HepG2 (cell line): ENCODE measurements around the gene CLN6. TPM values are rescaled to one million over a fixed set of nuclear protein-coding genes. Genes with fewer than 3 reads are reported as not detected.

Experiments
- MTA3 ChIP-seq: sonication (generic); formaldehyde crosslinking; IDR thresholded peaks from 2 replicates; pipeline ENCODE4 v1.4.0; 2020; ENCODE audit warnings: missing genetic modification reagents
- NFATC3 ChIP-seq: sonication (generic); formaldehyde crosslinking; IDR thresholded peaks from 2 replicates; pipeline ENCODE4 v1.5.1; 2020; ENCODE audit warnings: mild to moderate bottlenecking, missing genetic modification reagents
- PHF21A ChIP-seq: sonication (generic); formaldehyde crosslinking; IDR thresholded peaks from 2 replicates; pipeline ENCODE4 v1.5.0; 2020; ENCODE audit warnings: mild to moderate bottlenecking, missing genetic modification reagents
- SNRNP70 ChIP-seq: fragments of 200-400 bp; formaldehyde crosslinking; IDR thresholded peaks from 2 replicates; pipeline ENCODE4 v1.6.1; 2017; ENCODE audit warnings: mild to moderate bottlenecking, low read depth, low read length, moderate library complexity
- SYNCRIP ChIP-seq: fragments of 200-400 bp; formaldehyde crosslinking; IDR thresholded peaks from 2 replicates; pipeline ENCODE4 v1.6.1; 2018; ENCODE audit warnings: mild to moderate bottlenecking, low read depth, low read length; ENCODE audit not compliant: insufficient read depth
- ZNF136 ChIP-seq: sonication (generic); formaldehyde crosslinking; IDR thresholded peaks from 2 replicates; pipeline ENCODE4 v1.8.1; 2022; ENCODE audit warnings: low read depth, mild to moderate bottlenecking, moderate library complexity, missing genetic modification reagents
- ZNF713 ChIP-seq: sonication (generic); formaldehyde crosslinking; IDR thresholded peaks from 2 replicates; pipeline ENCODE4 v1.4.0; 2020; ENCODE audit warnings: mild to moderate bottlenecking, missing genetic modification reagents
- ZNF773 ChIP-seq: sonication (generic); formaldehyde crosslinking; IDR thresholded peaks from 2 replicates; pipeline ENCODE4 v1.4.0; 2020; ENCODE audit warnings: missing genetic modification reagents, borderline replicate concordance
- polyA plus RNA-seq, 8 experiments: library from polyadenylated mRNA; depleted of rRNA in 3 of 8; stranded (reverse) in 7 of 8; unstranded in 1 of 8; fragments of >200 nt; fragmentation: Illumina TruSeq in 4 of 8; extraction: Trizol in 4 of 8; gene quantifications; 2 replicates each; pipeline versions ENCODE4 v1.2.1 to v1.2.3, GENCODE V29; 2011 to 2016; ENCODE audit warnings: low read depth in 4 of 8, missing spikeins in 1 of 8, mixed read lengths in 1 of 8; ENCODE audit not compliant: insufficient read depth in 1 of 8
- total RNA-seq, 5 experiments: library from RNA; depleted of rRNA; stranded (reverse); fragments of >200 nt; fragmentation: Illumina TruSeq; extraction: Trizol; gene quantifications; 2 replicates each; pipeline ENCODE4 v1.2.3, GENCODE V29; 2016; ENCODE audit warnings: low read depth in 1 of 5
- TF ChIP-seq, protein P1 (sequence below), 2 experiments: sonication (generic) in 1 of 2; formaldehyde crosslinking in 1 of 2; IDR thresholded peaks; 2 replicates each; pipeline versions ENCODE4 v1.6.1 to v1.9.0; 2014 to 2022; ENCODE audit warnings: antibody characterized with exemption in 1 of 2, borderline replicate concordance in 1 of 2, inconsistent platforms in 1 of 2, low read depth in 1 of 2, missing genetic modification reagents in 1 of 2
- TF ChIP-seq, protein P2 (sequence below): sonication (generic); formaldehyde crosslinking; IDR thresholded peaks from 2 replicates; pipeline ENCODE4 v1.5.0; 2020; ENCODE audit warnings: missing genetic modification reagents
- TF ChIP-seq, protein P3 (sequence below): sonication (generic); formaldehyde crosslinking; IDR thresholded peaks from 2 replicates; pipeline ENCODE4 v1.8.0; 2022; ENCODE audit warnings: mild to moderate bottlenecking, missing genetic modification reagents, borderline replicate concordance
- TF ChIP-seq, protein P4 (sequence below): sonication (generic); formaldehyde crosslinking; IDR thresholded peaks from 2 replicates; pipeline ENCODE4 v1.9.0; 2021; ENCODE audit warnings: mild to moderate bottlenecking, missing genetic modification reagents

CLN6 gene
- total and polyA plus RNA-seq, 2 of the 13 experiments (the other 11 are each of a cell fraction or from before 2014, with no cell fraction given) = 24.9 to 27.1 TPM

DNA sequence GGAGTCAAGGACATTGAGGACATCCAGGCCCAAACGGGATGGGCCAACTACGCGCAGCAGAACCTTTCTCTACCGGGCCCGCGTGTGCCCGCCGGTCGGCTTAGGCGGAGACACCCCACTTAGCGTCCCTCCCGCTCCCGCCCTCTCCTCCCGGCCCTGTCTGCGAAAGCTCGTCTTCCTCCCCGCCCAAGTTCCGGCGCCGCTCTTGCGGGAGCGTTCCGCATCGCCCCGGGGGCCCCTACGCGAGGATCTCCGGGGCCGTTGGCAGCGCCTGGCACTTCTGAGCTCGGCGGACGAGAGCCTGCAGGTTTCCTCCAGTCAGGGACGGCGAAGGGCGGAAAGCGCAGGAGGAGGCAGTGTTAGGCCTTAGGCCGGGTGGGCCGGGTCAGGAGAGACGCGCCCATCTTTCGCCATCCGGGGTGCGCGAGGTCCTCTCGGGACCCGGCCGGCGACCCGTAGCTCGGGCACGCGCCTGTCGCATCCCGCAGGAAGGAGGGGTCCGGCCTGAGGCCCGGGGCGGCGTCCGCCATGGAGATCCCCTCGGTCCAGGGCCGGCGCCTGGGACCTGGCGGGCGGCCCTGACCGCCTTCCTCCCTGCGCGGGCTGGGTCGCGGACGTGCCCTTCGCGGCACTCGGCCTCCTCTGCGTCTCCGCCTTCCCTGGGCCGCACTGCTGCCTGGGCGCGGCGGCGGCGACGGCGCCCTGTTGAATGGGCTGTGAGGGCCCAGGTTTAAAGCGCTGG, 48.2 kb upstream of the CLN6 start, which contains the start of gene FEM1B (continued):
- TF ChIP-seq, protein P1, sequence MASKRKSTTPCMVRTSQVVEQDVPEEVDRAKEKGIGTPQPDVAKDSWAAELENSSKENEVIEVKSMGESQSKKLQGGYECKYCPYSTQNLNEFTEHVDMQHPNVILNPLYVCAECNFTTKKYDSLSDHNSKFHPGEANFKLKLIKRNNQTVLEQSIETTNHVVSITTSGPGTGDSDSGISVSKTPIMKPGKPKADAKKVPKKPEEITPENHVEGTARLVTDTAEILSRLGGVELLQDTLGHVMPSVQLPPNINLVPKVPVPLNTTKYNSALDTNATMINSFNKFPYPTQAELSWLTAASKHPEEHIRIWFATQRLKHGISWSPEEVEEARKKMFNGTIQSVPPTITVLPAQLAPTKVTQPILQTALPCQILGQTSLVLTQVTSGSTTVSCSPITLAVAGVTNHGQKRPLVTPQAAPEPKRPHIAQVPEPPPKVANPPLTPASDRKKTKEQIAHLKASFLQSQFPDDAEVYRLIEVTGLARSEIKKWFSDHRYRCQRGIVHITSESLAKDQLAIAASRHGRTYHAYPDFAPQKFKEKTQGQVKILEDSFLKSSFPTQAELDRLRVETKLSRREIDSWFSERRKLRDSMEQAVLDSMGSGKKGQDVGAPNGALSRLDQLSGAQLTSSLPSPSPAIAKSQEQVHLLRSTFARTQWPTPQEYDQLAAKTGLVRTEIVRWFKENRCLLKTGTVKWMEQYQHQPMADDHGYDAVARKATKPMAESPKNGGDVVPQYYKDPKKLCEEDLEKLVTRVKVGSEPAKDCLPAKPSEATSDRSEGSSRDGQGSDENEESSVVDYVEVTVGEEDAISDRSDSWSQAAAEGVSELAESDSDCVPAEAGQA (IDR thresholded peaks at IDR 0.05; ENCODE audit: low read depth) = no peak; the same call in 1 of the 2 replicates
- TF ChIP-seq, protein P1 (CRISPR knock-in tag; IDR thresholded peaks at IDR 0.05; ENCODE audit: borderline replicate concordance) = 0 out of 2 replicates have a peak, but pooled peaks have one; percentile 23
- TF ChIP-seq SYNCRIP (no peak), ZNF713 (0 out of 2 replicates have a peak, but pooled peaks have one; percentile 49), ZNF136 (CRISPR knock-in tag) (peak; percentile 94), PHF21A (CRISPR knock-in tag) (peak; percentile 93), ZNF773 (CRISPR knock-in tag) (peak; percentile 54; the same call in 1 of the 2 replicates), NFATC3 (no peak; the same call in none of the 2 replicates), MTA3 (CRISPR knock-in tag) (no peak), SNRNP70 (no peak)
- TF ChIP-seq, protein P2, sequence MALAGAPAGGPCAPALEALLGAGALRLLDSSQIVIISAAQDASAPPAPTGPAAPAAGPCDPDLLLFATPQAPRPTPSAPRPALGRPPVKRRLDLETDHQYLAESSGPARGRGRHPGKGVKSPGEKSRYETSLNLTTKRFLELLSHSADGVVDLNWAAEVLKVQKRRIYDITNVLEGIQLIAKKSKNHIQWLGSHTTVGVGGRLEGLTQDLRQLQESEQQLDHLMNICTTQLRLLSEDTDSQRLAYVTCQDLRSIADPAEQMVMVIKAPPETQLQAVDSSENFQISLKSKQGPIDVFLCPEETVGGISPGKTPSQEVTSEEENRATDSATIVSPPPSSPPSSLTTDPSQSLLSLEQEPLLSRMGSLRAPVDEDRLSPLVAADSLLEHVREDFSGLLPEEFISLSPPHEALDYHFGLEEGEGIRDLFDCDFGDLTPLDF = peak; percentile 70
- TF ChIP-seq, protein P3, sequence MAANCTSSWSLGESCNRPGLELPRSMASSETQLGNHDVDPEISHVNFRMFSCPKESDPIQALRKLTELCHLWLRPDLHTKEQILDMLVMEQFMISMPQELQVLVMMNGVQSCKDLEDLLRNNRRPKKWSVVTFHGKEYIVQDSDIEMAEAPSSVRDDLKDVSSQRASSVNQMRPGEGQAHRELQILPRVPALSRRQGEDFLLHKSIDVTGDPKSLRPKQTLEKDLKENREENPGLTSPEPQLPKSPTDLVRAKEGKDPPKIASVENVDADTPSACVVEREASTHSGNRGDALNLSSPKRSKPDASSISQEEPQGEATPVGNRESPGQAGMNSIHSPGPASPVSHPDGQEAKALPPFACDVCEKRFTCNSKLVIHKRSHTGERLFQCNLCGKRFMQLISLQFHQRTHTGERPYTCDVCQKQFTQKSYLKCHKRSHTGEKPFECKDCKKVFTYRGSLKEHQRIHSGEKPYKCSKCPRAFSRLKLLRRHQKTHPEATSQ (CRISPR knock-in tag) = peak; percentile 81; the same call in 1 of the 2 replicates
- TF ChIP-seq, protein P4, sequence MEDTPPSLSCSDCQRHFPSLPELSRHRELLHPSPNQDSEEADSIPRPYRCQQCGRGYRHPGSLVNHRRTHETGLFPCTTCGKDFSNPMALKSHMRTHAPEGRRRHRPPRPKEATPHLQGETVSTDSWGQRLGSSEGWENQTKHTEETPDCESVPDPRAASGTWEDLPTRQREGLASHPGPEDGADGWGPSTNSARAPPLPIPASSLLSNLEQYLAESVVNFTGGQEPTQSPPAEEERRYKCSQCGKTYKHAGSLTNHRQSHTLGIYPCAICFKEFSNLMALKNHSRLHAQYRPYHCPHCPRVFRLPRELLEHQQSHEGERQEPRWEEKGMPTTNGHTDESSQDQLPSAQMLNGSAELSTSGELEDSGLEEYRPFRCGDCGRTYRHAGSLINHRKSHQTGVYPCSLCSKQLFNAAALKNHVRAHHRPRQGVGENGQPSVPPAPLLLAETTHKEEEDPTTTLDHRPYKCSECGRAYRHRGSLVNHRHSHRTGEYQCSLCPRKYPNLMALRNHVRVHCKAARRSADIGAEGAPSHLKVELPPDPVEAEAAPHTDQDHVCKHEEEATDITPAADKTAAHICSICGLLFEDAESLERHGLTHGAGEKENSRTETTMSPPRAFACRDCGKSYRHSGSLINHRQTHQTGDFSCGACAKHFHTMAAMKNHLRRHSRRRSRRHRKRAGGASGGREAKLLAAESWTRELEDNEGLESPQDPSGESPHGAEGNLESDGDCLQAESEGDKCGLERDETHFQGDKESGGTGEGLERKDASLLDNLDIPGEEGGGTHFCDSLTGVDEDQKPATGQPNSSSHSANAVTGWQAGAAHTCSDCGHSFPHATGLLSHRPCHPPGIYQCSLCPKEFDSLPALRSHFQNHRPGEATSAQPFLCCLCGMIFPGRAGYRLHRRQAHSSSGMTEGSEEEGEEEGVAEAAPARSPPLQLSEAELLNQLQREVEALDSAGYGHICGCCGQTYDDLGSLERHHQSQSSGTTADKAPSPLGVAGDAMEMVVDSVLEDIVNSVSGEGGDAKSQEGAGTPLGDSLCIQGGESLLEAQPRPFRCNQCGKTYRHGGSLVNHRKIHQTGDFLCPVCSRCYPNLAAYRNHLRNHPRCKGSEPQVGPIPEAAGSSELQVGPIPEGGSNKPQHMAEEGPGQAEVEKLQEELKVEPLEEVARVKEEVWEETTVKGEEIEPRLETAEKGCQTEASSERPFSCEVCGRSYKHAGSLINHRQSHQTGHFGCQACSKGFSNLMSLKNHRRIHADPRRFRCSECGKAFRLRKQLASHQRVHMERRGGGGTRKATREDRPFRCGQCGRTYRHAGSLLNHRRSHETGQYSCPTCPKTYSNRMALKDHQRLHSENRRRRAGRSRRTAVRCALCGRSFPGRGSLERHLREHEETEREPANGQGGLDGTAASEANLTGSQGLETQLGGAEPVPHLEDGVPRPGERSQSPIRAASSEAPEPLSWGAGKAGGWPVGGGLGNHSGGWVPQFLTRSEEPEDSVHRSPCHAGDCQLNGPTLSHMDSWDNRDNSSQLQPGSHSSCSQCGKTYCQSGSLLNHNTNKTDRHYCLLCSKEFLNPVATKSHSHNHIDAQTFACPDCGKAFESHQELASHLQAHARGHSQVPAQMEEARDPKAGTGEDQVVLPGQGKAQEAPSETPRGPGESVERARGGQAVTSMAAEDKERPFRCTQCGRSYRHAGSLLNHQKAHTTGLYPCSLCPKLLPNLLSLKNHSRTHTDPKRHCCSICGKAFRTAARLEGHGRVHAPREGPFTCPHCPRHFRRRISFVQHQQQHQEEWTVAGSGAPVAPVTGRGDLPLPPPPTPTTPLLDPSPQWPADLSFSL = peak; percentile 48; the same call in 1 of the 2 replicates
